ENCODE measurements around the gene KLHDC10.
"Not testable (repeated sequence)": the region's sequence is repeated elsewhere in the genome, so short reads cannot be mapped to it uniquely, and the experiment has no call there.

The KLHDC10 gene

GRCh38 chr7:130071701-130072622 is 1.6 kb downstream of the KLHDC10 start:
- TF ChIP-seq CTCF (IDR thresholded peaks at IDR 0.05), result peak; percentile 95

GRCh38 chr7:130079846-130080394 is 9.6 kb downstream of the KLHDC10 start:
- H3K36me3 Mint-ChIP-seq (ENCODE audit: low read depth), result peaks cover 43% of the 10 kb centered on the region
- H3K4me1 Mint-ChIP-seq, result peaks cover 10% of the 10 kb centered on the region
- no peaks in the 10 kb centered on the region for H3K9me3 Mint-ChIP-seq
- H3K27me3 Mint-ChIP-seq (ENCODE audit: low read depth, poor library complexity), result no peaks in the 10 kb centered on the region
- H3K27ac Mint-ChIP-seq, result no peak overlapping the region
- H3K4me3 Mint-ChIP-seq, result no peak overlapping the region
- no peak for DNase-seq
- TF ChIP-seq CTCF (IDR thresholded peaks at IDR 0.05), result no peak

More at GRCh38 chr7:130071701-130072622, 1.6 kb downstream of the KLHDC10 start:
- peaks cover 9% of the 10 kb centered on the region for H3K36me3 Mint-ChIP-seq (ENCODE audit: low read depth)
- H3K27ac Mint-ChIP-seq, result no peak overlapping the region
- peaks cover 3% of the 10 kb centered on the region for H3K27me3 Mint-ChIP-seq (ENCODE audit: low read depth, poor library complexity)
- H3K4me3 Mint-ChIP-seq, result peak overlapping the region; percentile 95
- no peaks in the 10 kb centered on the region for H3K9me3 Mint-ChIP-seq
- peaks cover 53% of the 10 kb centered on the region for H3K4me1 Mint-ChIP-seq
- DNase-seq, result peak; percentile 61

GRCh38 chr7:130083497-130083896 is 13.2 kb downstream of the KLHDC10 start:
- not testable (repeated sequence) for H3K4me3 Mint-ChIP-seq; DNase-seq; H3K4me1 Mint-ChIP-seq; H3K27me3 Mint-ChIP-seq (ENCODE audit: low read depth, poor library complexity); H3K9me3 Mint-ChIP-seq
- Mint-ChIP-seq H3K36me3 (ENCODE audit: low read depth) (peaks cover 48% of the 10 kb centered on the region), H3K27ac (peak overlapping the region; percentile 23)

DNA sequence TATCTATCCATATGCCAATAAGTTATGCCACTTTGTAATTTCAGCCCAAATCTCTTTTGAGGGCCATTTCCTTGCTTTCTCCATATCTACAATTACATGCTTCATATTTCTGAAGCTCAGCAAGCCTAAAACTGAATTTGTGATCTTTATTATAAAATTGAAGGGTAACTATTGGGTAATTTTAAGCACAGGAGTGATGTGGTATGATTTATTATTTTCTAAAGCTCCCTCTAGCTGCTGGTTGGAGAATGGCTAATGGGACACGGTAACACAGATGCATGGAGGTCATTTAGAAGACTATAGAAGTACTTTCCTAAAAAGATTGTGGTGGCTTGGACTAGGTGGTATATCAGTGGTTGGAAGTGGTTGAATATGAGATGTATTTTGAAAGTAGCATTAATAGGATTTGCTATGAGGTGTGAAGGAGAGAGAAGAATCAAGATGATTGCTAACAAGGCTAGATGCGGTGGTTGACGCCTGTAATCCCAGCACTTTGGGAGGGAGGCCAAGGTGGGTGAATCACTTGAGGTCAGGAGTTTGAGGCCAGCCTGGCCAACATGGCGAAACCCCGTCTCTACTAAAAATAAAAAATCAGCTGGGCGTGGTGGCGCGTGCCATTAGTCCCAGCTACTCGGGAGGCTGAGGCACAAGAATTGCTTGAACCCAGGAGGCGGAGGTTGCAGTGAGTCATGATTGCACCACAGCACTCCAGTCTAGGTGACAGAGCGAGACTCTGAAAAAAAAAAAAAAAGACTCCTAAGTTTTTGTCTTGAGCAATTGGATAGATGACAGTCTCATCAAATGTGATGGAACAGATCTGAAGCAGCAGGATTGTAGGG is 13.9 kb downstream of the KLHDC10 start:
- no peak overlapping the region for H3K27ac Mint-ChIP-seq
- H3K4me1 Mint-ChIP-seq, result no peaks in the 10 kb centered on the region
- H3K9me3 Mint-ChIP-seq, result no peaks in the 10 kb centered on the region
- H3K27me3 Mint-ChIP-seq (ENCODE audit: low read depth, poor library complexity), result no peaks in the 10 kb centered on the region
- no peak for DNase-seq
- H3K4me3 Mint-ChIP-seq, result no peak overlapping the region
- TF ChIP-seq CTCF (IDR thresholded peaks at IDR 0.05), result no peak
- peaks cover 48% of the 10 kb centered on the region for H3K36me3 Mint-ChIP-seq (ENCODE audit: low read depth)

GRCh38 chr7:130085235-130085634 is 14.9 kb downstream of the KLHDC10 start:
- H3K4me3 Mint-ChIP-seq; H3K27me3 Mint-ChIP-seq (ENCODE audit: low read depth, poor library complexity); DNase-seq; H3K4me1 Mint-ChIP-seq; H3K9me3 Mint-ChIP-seq; H3K27ac Mint-ChIP-seq: not testable (repeated sequence)
- peaks cover 49% of the 10 kb centered on the region for H3K36me3 Mint-ChIP-seq (ENCODE audit: low read depth)

GRCh38 chr7:130086938-130087337 is 16.6 kb downstream of the KLHDC10 start:
- H3K4me3 Mint-ChIP-seq, result no peak overlapping the region
- H3K27me3 Mint-ChIP-seq (ENCODE audit: low read depth, poor library complexity), result no peaks in the 10 kb centered on the region
- H3K27ac Mint-ChIP-seq, result peak overlapping the region; percentile 17
- H3K36me3 Mint-ChIP-seq (ENCODE audit: low read depth), result peaks cover 44% of the 10 kb centered on the region
- H3K4me1 Mint-ChIP-seq, result no peaks in the 10 kb centered on the region
- DNase-seq, result no peak
- no peaks in the 10 kb centered on the region for H3K9me3 Mint-ChIP-seq
- TF ChIP-seq CTCF (IDR thresholded peaks at IDR 0.05), result no peak

Data from nephron progenitor cell (in vitro differentiated cells).